HK-2 (cell line): ENCODE results near the gene CHAD.
"Not testable (repeated sequence)": the region's sequence is repeated elsewhere in the genome, so short reads cannot be mapped to it uniquely, and the experiment has no call there.

ENCODE experiments used
- DNase-seq: peaks from one replicate; pipeline ENCODE4 v3.0.0-alpha.2; 2018; ENCODE audit not compliant: unreplicated experiment

The CHAD gene

DNA sequence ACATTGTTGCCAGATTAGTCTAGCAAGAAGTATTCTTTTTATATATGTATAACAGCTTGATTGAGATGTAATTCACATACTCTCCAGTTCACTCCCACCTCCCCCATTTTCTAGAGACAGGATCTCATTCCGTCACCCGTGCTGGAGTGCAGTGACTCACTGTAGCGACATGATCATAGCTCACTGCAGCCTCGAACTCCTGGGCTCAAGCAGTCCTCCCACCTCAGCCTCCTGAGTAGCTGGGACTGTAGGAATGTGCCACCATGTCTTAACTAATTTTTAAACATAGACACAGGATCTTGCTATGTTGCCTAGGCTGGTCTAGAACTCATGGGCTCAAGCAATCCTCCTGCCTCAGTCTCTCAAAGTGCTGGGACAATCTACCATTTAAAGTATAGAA, 6.7 kb upstream of the CHAD start:
- DNase-seq: no peak

GRCh38 chr17:50474523-50474922, 5.8 kb upstream of the CHAD start:
- no peak for DNase-seq

DNA sequence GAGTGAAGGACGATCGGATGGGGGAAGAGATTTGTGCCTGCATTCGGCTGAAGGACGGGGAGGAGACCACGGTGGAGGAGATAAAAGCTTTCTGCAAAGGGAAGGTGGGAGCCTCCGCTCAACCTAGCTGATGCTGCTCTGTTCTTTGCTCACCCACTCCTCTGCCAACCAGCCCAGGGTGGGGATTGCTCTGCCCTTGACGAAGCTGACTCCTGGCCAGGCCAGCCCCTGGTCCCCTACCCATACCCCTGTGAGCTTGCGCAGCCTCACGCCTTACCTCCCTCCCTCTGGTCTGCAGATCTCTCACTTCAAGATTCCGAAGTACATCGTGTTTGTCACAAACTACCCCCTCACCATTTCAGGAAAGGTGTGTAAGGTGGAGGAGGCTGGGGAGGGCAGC, 5.2 kb upstream of the CHAD start:
- no peak for DNase-seq

GRCh38 chr17:50472761-50473161, 4.1 kb upstream of the CHAD start:
- not testable (repeated sequence) for DNase-seq

- no peak for DNase-seq
Measured at GRCh38 chr17:50472286-50472685, 3.6 kb upstream of the CHAD start.

- DNase-seq: no peak
Measured at GRCh38 chr17:50471009-50471905, 2.6 kb upstream of the CHAD start.

- no peak for DNase-seq
Measured at GRCh38 chr17:50470426-50470825, 1.7 kb upstream of the CHAD start.

GRCh38 chr17:50469671-50470305, 1.1 kb upstream of the CHAD start:
- DNase-seq: no peak

- DNase-seq: no peak
Measured at GRCh38 chr17:50469208-50469605, 527 bp upstream of the CHAD start.

- DNase-seq: no peak
Measured at GRCh38 chr17:50467855-50468303, 801 bp downstream of the CHAD start.

GRCh38 chr17:50467114-50467854, 1.4 kb downstream of the CHAD start:
- DNase-seq: no peak

- no peak for DNase-seq
Measured at GRCh38 chr17:50466371-50467113, 2.1 kb downstream of the CHAD start.

- DNase-seq: no peak
Measured at GRCh38 chr17:50465635-50466034, 3.0 kb downstream of the CHAD start.

DNA sequence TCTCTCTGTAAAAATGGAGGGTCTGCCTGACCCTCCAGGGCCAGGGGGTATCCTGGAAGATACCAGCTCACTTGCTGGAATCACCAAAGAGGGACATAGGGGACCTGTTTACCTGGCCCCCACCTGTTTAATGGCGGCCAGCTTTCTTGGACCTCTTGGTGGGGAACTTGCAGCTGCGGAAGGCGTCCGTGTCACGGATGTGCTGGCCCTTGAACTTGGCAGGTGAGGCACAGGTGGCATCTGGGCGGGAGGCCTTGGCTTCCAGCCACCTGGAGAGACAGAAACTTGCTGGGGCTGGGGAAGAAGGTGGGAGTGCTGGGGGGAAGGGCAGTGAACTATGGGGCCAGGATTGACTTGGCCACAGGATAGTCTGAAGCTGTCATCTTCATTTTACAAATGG, 3.5 kb downstream of the CHAD start:
- no peak for DNase-seq

DNA sequence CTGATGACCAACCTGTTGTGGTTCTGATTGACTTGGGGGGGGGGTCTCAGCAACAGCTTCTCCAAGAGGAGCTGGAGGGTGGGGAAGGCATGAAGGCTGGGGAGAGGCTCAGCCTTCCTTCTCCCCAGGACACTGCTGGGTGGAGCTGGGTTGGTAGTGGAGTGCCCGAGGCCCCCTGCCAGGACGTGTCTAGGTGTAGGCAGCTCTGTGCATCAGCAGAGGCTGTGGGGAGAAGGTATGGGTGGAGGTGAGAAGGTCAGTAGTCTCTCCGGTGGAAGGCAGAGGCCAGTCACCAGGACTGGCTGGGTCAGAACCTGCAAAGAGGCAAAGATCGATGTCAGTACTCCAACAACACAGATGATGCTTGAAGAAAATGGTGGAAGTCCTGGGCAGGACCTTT, 3.9 kb downstream of the CHAD start:
- DNase-seq: no peak

DNA sequence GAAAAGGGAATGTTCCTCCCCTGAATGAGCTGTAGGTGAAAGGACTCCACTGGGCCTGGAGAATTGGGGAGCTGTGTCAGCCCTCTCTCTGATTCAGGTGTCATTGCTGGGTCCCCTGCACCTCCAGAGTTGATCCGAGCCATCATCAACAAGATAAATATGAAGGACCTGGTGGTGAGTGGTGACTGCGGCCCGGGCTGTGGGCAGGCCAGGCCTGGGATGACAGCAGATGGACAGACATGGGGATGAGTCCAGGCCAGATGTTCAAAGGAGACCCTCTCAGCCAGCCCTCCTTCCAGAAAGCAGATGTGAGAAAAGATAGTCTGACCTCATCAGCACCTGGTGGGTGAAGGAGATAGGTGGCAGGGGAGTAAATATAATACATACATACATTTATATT, 4.6 kb downstream of the CHAD start:
- no peak for DNase-seq

GRCh38 chr17:50462446-50462845, 6.2 kb downstream of the CHAD start:
- DNase-seq: no peak

GRCh38 chr17:50461550-50462132, 7.0 kb downstream of the CHAD start:
- DNase-seq: no peak

DNA sequence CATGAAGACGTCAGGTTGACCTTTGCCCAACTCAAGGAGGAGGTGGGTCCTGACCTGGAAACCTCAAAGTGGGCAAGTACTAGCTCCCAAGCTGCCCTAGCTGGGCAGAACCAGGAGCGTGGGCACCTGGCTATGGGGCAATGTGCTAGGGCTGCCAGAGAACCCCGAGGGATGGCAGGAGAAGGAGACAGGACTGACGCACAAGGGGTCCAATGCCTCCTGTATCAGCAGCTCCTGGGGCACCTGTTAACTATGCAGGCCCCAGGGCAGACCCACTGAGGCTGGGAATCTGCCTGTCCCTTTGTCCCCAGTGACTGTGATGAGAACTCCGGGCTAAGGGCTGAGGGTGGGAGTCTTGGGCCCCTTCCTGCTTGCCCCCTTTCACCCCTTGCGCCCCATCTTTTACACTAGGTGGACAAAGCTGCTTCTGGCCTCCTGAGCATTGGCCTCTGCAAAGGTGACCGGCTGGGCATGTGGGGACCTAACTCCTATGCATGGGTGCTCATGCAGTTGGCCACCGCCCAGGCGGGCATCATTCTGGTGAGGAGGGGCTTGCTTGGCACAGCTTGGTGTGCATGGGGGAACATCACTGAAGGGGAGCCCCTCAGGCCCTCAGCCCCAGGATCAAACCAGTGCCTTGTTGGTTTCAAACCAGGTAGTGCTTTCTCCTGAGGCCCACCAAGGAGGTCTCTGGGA, 7.7 kb downstream of the CHAD start:
- no peak for DNase-seq

DNA sequence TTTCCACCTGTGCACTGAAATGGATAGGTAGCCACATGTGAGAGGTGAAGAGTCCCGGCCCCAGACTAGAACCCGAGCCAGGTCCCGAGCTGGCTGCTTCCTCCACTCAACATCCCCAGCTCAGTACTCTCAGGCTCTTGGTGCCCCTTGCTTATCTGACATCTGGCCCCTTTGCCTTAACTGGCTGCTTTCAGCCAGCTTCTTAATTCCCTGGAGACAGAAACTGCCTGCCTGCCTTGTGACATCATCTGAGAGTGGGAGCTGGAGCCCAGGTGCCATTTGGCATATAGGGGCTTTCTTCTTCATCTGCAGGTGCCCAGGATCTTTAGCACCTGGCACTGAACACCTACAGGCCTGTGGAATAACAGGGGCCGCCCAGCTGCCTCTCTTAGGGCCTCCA, 8.9 kb downstream of the CHAD start:
- no peak for DNase-seq
